K562 (cell line): ENCODE measurements around the gene DENND6A. TPM values are rescaled to one million over a fixed set of nuclear protein-coding genes. Genes with fewer than 3 reads are reported as not detected.

Source experiments
- ARID3B ChIP-seq: fragments of 250-450 bp; sonication (Bioruptor Pico); IDR thresholded peaks from 2 replicates; pipeline ENCODE4 v1.4.0; 2020; ENCODE audit warnings: borderline replicate concordance
- CCNT2 ChIP-seq: IDR thresholded peaks from 2 replicates; pipeline ENCODE4 v1.6.1; 2011; ENCODE audit warnings: borderline replicate concordance, low read depth, mild to moderate bottlenecking, moderate library complexity, mixed read lengths, low read length; ENCODE audit not compliant: insufficient read length; ENCODE audit errors: extremely low read depth
- E2F6 ChIP-seq, 2 experiments: IDR thresholded peaks; 2 replicates each; pipeline ENCODE4 v1.6.1; 2011; ENCODE audit warnings: borderline replicate concordance in 1 of 2, control low read depth in 1 of 2, low read depth in 1 of 2, low read length in 1 of 2, mild to moderate bottlenecking in 1 of 2, mixed read lengths in 1 of 2, moderate library complexity in 1 of 2; ENCODE audit not compliant: insufficient read depth in 1 of 2, insufficient read length in 1 of 2, poor library complexity in 1 of 2, severe bottlenecking in 1 of 2; ENCODE audit errors: extremely low read depth in 1 of 2
- MLLT1 ChIP-seq, 2 experiments: fragments of 450-650 bp; IDR thresholded peaks; 2 replicates each; pipeline ENCODE4 v1.6.1; 2016
- PREB ChIP-seq: sonication (generic); formaldehyde crosslinking; IDR thresholded peaks from 2 replicates; pipeline ENCODE4 v1.8.1; 2023; ENCODE audit warnings: mild to moderate bottlenecking, missing genetic modification reagents
- RAD21 ChIP-seq, 2 experiments: fragments of 250-450 bp in 1 of 2; fragments of 450-650 bp in 1 of 2; sonication (Bioruptor Pico) in 1 of 2; formaldehyde crosslinking in 1 of 2; IDR thresholded peaks in 1 of 2; conservative IDR thresholded peaks in 1 of 2; 2 replicates each; pipeline versions ENCODE4 v1.4.0 to v1.8.0; 2020 to 2022; ENCODE audit warnings: mild to moderate bottlenecking in 2 of 2, moderate library complexity in 1 of 2
- RBM15 ChIP-seq: fragments of 200-400 bp; formaldehyde crosslinking; IDR thresholded peaks from 2 replicates; pipeline ENCODE4 v1.6.1; 2018; ENCODE audit warnings: mild to moderate bottlenecking, low read length, moderate library complexity; ENCODE audit not compliant: insufficient read depth
- SMAD4 ChIP-seq: fragments of 250-450 bp; sonication (Bioruptor Pico); conservative IDR thresholded peaks from 2 replicates; pipeline ENCODE4 v1.8.0; 2021; ENCODE audit warnings: inconsistent platforms, mild to moderate bottlenecking, moderate library complexity
- TEAD1 ChIP-seq, 2 experiments: fragments of 450-650 bp in 1 of 2; sonication (generic) in 1 of 2; formaldehyde crosslinking; IDR thresholded peaks; 2 replicates each; pipeline versions ENCODE4 v1.4.0 to v1.8.0; 2020 to 2022; ENCODE audit warnings: mild to moderate bottlenecking in 2 of 2, missing genetic modification reagents in 1 of 2
- TSC22D4 ChIP-seq: fragments of 450-650 bp; IDR thresholded peaks from 2 replicates; pipeline ENCODE4 v1.6.1; 2016; ENCODE audit warnings: missing genetic modification characterization, missing biosample characterization, control low read depth
- ZBTB2 ChIP-seq: fragments of 450-650 bp; IDR thresholded peaks from 2 replicates; pipeline ENCODE4 v1.6.1; 2016; ENCODE audit warnings: antibody characterized with exemption
- ZBTB34 ChIP-seq: fragments of 250-450 bp; sonication (Bioruptor Pico); IDR thresholded peaks from 2 replicates; pipeline ENCODE4 v1.8.0; 2021; ENCODE audit warnings: mild to moderate bottlenecking, moderate library complexity
- ZBTB5 ChIP-seq: fragments of 450-650 bp; IDR thresholded peaks from 2 replicates; pipeline ENCODE4 v1.6.1; 2017; ENCODE audit warnings: antibody characterized with exemption
- ZNF444 ChIP-seq: fragments of 250-450 bp; sonication (Bioruptor Pico); IDR thresholded peaks from 2 replicates; pipeline ENCODE4 v1.4.0; 2020; ENCODE audit warnings: mild to moderate bottlenecking, moderate library complexity
- ZNF79 ChIP-seq: fragments of 250-450 bp; sonication (Bioruptor Pico); IDR thresholded peaks from 2 replicates; pipeline ENCODE4 v1.4.0; 2020; ENCODE audit warnings: low read depth, mild to moderate bottlenecking, moderate library complexity
- polyA plus RNA-seq, 8 experiments: library from polyadenylated mRNA; depleted of rRNA in 4 of 8; stranded (reverse) in 5 of 8; unstranded in 3 of 8; fragments of >200 nt; fragmentation: Nextera tagmentation in 2 of 8; fragmentation: Illumina TruSeq in 1 of 8; extraction: Ambion mirVana in 2 of 8; extraction: Trizol in 1 of 8; gene quantifications; 2 replicates each; pipeline versions ENCODE4 v1.2.1 to v1.2.3, GENCODE V29; 2011 to 2014; ENCODE audit warnings: inconsistent platforms in 1 of 8, missing spikeins in 1 of 8
- total RNA-seq, 7 experiments: library from RNA; depleted of rRNA in 6 of 7; stranded (reverse); fragments of >200 nt in 6 of 7; fragmentation: Illumina TruSeq in 2 of 7; extraction: Trizol in 2 of 7; gene quantifications; 2 replicates each; pipeline versions ENCODE4 v1.2.1 to v1.2.3, GENCODE V29; 2011 to 2021; ENCODE audit warnings: low replicate concordance in 1 of 7

DENND6A gene
- total and polyA plus RNA-seq, 9 of the 15 experiments (the other 6 are each of a cell fraction or from before 2014, with no cell fraction given), result 1.5 to 12.7 (median 7.1) TPM

GRCh38 chr3:57598765-57599360 lies 94.0 kb downstream of the DENND6A start (continued):
- peak; percentile 52; the same call in 1 of the 2 replicates for TF ChIP-seq ZBTB2
- TF ChIP-seq CCNT2, result peak; percentile 54
- TF ChIP-seq ZBTB34 (CRISPR knock-in tag), result no peak
- no peak for TF ChIP-seq RBM15
- peak; percentile 65 for TF ChIP-seq SMAD4 (CRISPR knock-in tag)
- TF ChIP-seq ZNF444 (CRISPR knock-in tag), result no peak
- no peak for TF ChIP-seq PREB (CRISPR knock-in tag)
- TF ChIP-seq TEAD1 (CRISPR knock-in tag; IDR thresholded peaks at IDR 0.05), result peak in 1 of 2 experiments; percentile 94; a peak in 2 of 4 replicates
- no peak for TF ChIP-seq MLLT1 (IDR thresholded peaks at IDR 0.05)
- TF ChIP-seq RAD21 (CRISPR knock-in tag; conservative IDR thresholded peaks at IDR 0.05 in 1 of 2, IDR thresholded peaks at IDR 0.05 in 1 of 2), result 0 out of 4 replicates have a peak, but pooled peaks of 1 of the 2 experiments have one; percentile 14
- no peak for TF ChIP-seq ZNF79 (CRISPR knock-in tag)
- TF ChIP-seq TSC22D4 (tag), result no peak
- no peak for TF ChIP-seq E2F6 (IDR thresholded peaks at IDR 0.05; ENCODE audit: borderline replicate concordance in 1 of 2, extremely low read depth in 1 of 2, insufficient read depth in 1 of 2, insufficient read length in 1 of 2, low read depth in 1 of 2, low read length in 1 of 2, poor library complexity in 1 of 2, severe bottlenecking in 1 of 2)
- TF ChIP-seq ARID3B (CRISPR knock-in tag), result no peak
- no peak for TF ChIP-seq ZBTB5
